WTC11 (cell line): ENCODE data around the gene PTPRN2. TPM values are rescaled to one million over a fixed set of nuclear protein-coding genes. Genes with fewer than 3 reads are reported as not detected.

Experiments used
- ATAC-seq: fragments of 200-7000 bp; cut with Tn5 transposase; 2 replicates; pipeline ENCODE4 v1.10.0; 2021; ENCODE audit warnings: mild to moderate bottlenecking, moderate library complexity
- CTCF ChIA-PET: fragments of 300-600 bp; sonication (Branson Sonifier 250); formaldehyde crosslinking; loops from one replicate; lab custom pipeline; 2021; ENCODE audit warnings: antibody characterized with exemption; lab: Charles Lee
- POLR2A ChIA-PET: fragments of 350-600 bp; sonication (Branson Sonifier 250); formaldehyde crosslinking; loops from one replicate; lab custom pipeline; 2021; ENCODE audit warnings: antibody characterized with exemption; lab: Charles Lee
- DNase-seq: peaks from one replicate; pipeline ENCODE4 v3.0.0; 2021; ENCODE audit warnings: low spot score
- H3K27ac Mint-ChIP-seq: 2 replicates; pipeline ENCODE4 v1.8.0; 2021; ENCODE audit warnings: mixed read lengths
- H3K27me3 Mint-ChIP-seq: 2 replicates; pipeline ENCODE4 v1.8.0; 2021; ENCODE audit warnings: low read depth, mild to moderate bottlenecking, moderate library complexity, mixed read lengths
- H3K36me3 Mint-ChIP-seq: 2 replicates; pipeline ENCODE4 v1.8.0; 2021; ENCODE audit warnings: mixed read lengths
- H3K4me1 Mint-ChIP-seq: 2 replicates; pipeline ENCODE4 v1.8.0; 2022; ENCODE audit warnings: mixed read lengths
- H3K4me3 Mint-ChIP-seq: 2 replicates; pipeline ENCODE4 v1.8.0; 2021; ENCODE audit warnings: mild to moderate bottlenecking, moderate library complexity, mixed read lengths
- H3K9me3 Mint-ChIP-seq: 2 replicates; pipeline ENCODE4 v1.8.0; 2021; ENCODE audit warnings: mixed read lengths
- ATF2 ChIP-seq: sonication (generic); formaldehyde crosslinking; IDR thresholded peaks from 2 replicates; pipeline ENCODE4 v1.8.1; 2022; ENCODE audit warnings: low read depth, missing genetic modification reagents, borderline replicate concordance
- E2F1 ChIP-seq: sonication (generic); formaldehyde crosslinking; IDR thresholded peaks from 2 replicates; pipeline ENCODE4 v1.8.0; 2022; ENCODE audit warnings: mild to moderate bottlenecking, missing genetic modification reagents
- EMX1 ChIP-seq: fragments of 250-450 bp; sonication (Bioruptor Pico); IDR thresholded peaks from 2 replicates; pipeline ENCODE4 v1.8.0; 2021; ENCODE audit warnings: mild to moderate bottlenecking
- ESRRA ChIP-seq: sonication (generic); formaldehyde crosslinking; IDR thresholded peaks from 2 replicates; pipeline ENCODE4 v1.8.1; 2022; ENCODE audit warnings: mild to moderate bottlenecking, missing genetic modification reagents, borderline replicate concordance
- ETV6 ChIP-seq: sonication (generic); formaldehyde crosslinking; IDR thresholded peaks from 2 replicates; pipeline ENCODE4 v1.8.1; 2022; ENCODE audit warnings: mild to moderate bottlenecking, missing genetic modification reagents
- HMGA2 ChIP-seq: fragments of 250-450 bp; sonication (Bioruptor Pico); IDR thresholded peaks from 2 replicates; pipeline ENCODE4 v1.4.0; 2021; ENCODE audit warnings: mild to moderate bottlenecking, moderate library complexity
- JAZF1 ChIP-seq: fragments of 250-450 bp; sonication (Bioruptor Pico); IDR thresholded peaks from 2 replicates; pipeline ENCODE4 v1.9.0; 2021; ENCODE audit warnings: moderate library complexity, mild to moderate bottlenecking, inconsistent platforms
- MAX ChIP-seq: sonication (generic); formaldehyde crosslinking; IDR thresholded peaks from 2 replicates; pipeline ENCODE4 v1.8.0; 2022; ENCODE audit warnings: mild to moderate bottlenecking, missing genetic modification reagents
- MLX ChIP-seq: sonication (generic); formaldehyde crosslinking; IDR thresholded peaks from 2 replicates; pipeline ENCODE4 v1.8.1; 2023; ENCODE audit warnings: mild to moderate bottlenecking, missing genetic modification reagents, moderate library complexity
- MXD4 ChIP-seq: fragments of 250-450 bp; sonication (Bioruptor Pico); IDR thresholded peaks from 2 replicates; pipeline ENCODE4 v1.8.0; 2021; ENCODE audit warnings: mild to moderate bottlenecking, moderate library complexity, borderline replicate concordance
- NR1H2 ChIP-seq: sonication (generic); formaldehyde crosslinking; IDR thresholded peaks from 2 replicates; pipeline ENCODE4 v1.9.0; 2021; ENCODE audit warnings: mild to moderate bottlenecking, moderate library complexity, missing genetic modification reagents
- OVOL2 ChIP-seq: fragments of 250-450 bp; sonication (Bioruptor Pico); IDR thresholded peaks from 2 replicates; pipeline ENCODE4 v1.9.0; 2021; ENCODE audit warnings: mild to moderate bottlenecking, borderline replicate concordance
- PRDM15 ChIP-seq: sonication (generic); formaldehyde crosslinking; IDR thresholded peaks from 2 replicates; pipeline ENCODE4 v1.8.0; 2022; ENCODE audit warnings: missing genetic modification reagents
- SMAD3 ChIP-seq: sonication (generic); formaldehyde crosslinking; IDR thresholded peaks from 2 replicates; pipeline ENCODE4 v1.8.0; 2022; ENCODE audit warnings: missing genetic modification reagents, mild to moderate bottlenecking, borderline replicate concordance
- SOX15 ChIP-seq: fragments of 250-450 bp; sonication (Bioruptor Pico); IDR thresholded peaks from 2 replicates; pipeline ENCODE4 v1.9.0; 2021; ENCODE audit warnings: mild to moderate bottlenecking
- ZBTB43 ChIP-seq: sonication (generic); formaldehyde crosslinking; IDR thresholded peaks from 2 replicates; pipeline ENCODE4 v1.8.1; 2023; ENCODE audit warnings: mild to moderate bottlenecking, missing genetic modification reagents
- ZNF138 ChIP-seq: sonication (generic); formaldehyde crosslinking; conservative IDR thresholded peaks from 2 replicates; pipeline ENCODE4 v1.8.1; 2022; ENCODE audit warnings: mild to moderate bottlenecking, moderate library complexity, missing genetic modification reagents
- ZNF263 ChIP-seq: sonication (generic); formaldehyde crosslinking; IDR thresholded peaks from 2 replicates; pipeline ENCODE4 v1.8.1; 2022; ENCODE audit warnings: low read depth, mild to moderate bottlenecking, moderate library complexity, missing genetic modification reagents
- ZNF281 ChIP-seq: sonication (generic); formaldehyde crosslinking; IDR thresholded peaks from 2 replicates; pipeline ENCODE4 v1.8.0; 2023; ENCODE audit warnings: mild to moderate bottlenecking, missing genetic modification reagents
- ZNF317 ChIP-seq: sonication (generic); formaldehyde crosslinking; IDR thresholded peaks from 2 replicates; pipeline ENCODE4 v1.8.1; 2023; ENCODE audit warnings: low read depth, mild to moderate bottlenecking, moderate library complexity, missing genetic modification reagents, borderline replicate concordance
- ZNF423 ChIP-seq: fragments of 250-450 bp; sonication (Bioruptor Pico); IDR thresholded peaks from 2 replicates; pipeline ENCODE4 v2.1.2; 2022; ENCODE audit warnings: mild to moderate bottlenecking, moderate library complexity
- total RNA-seq: library from RNA; stranded (reverse); gene quantifications from 3 replicates; pipeline ENCODE4 v1.2.3, GENCODE V29; 2021

Gene PTPRN2
- total RNA-seq, 1 experiment from 2014 or later: 4.7 TPM

GRCh38 chr7:157574120-157574825 is 1013.4 kb downstream of the PTPRN2 start:
- ATAC-seq (no peak), DNase-seq (no peak)
- H3K9me3 Mint-ChIP-seq: 0 out of 2 replicates have a peak, but pooled peaks cover 3% of the 10 kb centered on the region
- H3K4me3 Mint-ChIP-seq: no peak overlapping the region
- H3K4me1 Mint-ChIP-seq: peaks cover 7% of the 10 kb centered on the region
- H3K27ac Mint-ChIP-seq: no peak overlapping the region
- TF ChIP-seq ZNF317: no peak
- TF ChIP-seq ATF2 (CRISPR knock-in tag): no peak
- TF ChIP-seq ZBTB43 (CRISPR knock-in tag): no peak
- no peak for TF ChIP-seq ZNF281 (CRISPR knock-in tag)
- no peak for TF ChIP-seq MLX (CRISPR knock-in tag)
- no peak for TF ChIP-seq JAZF1
- no peak for TF ChIP-seq ZNF138 (CRISPR knock-in tag)
- no peak for TF ChIP-seq NR1H2 (CRISPR knock-in tag)
- TF ChIP-seq EMX1 (CRISPR knock-in tag): no peak
- no peak for TF ChIP-seq SOX15 (CRISPR knock-in tag)
- no peak for TF ChIP-seq ESRRA
- TF ChIP-seq HMGA2: no peak
- TF ChIP-seq ETV6: no peak
- no peak for TF ChIP-seq OVOL2
- TF ChIP-seq MXD4: no peak
- peaks cover 70% of the 10 kb centered on the region for H3K27me3 Mint-ChIP-seq
- CTCF ChIA-PET: no interaction called here
- POLR2A ChIA-PET: no interaction called here
- H3K36me3 Mint-ChIP-seq: no peaks in the 10 kb centered on the region

GRCh38 chr7:157573244-157573643 is 1014.4 kb downstream of the PTPRN2 start:
- no peaks in the 10 kb centered on the region for H3K36me3 Mint-ChIP-seq
- H3K4me3 Mint-ChIP-seq: no peak overlapping the region
- no peak for ATAC-seq
- ChIA-PET CTCF (no interaction called here), POLR2A (no interaction called here)
- peaks cover 14% of the 10 kb centered on the region for H3K4me1 Mint-ChIP-seq
- 0 out of 2 replicates have a peak, but pooled peaks cover 3% of the 10 kb centered on the region for H3K9me3 Mint-ChIP-seq
- H3K27ac Mint-ChIP-seq: no peak overlapping the region
- peaks cover 71% of the 10 kb centered on the region for H3K27me3 Mint-ChIP-seq
- DNase-seq: no peak
- TF ChIP-seq ZNF423 (CRISPR knock-in tag): no peak
- no peak for TF ChIP-seq SMAD3
- no peak for TF ChIP-seq ZBTB43 (CRISPR knock-in tag)
- TF ChIP-seq MAX (CRISPR knock-in tag): no peak
- no peak for TF ChIP-seq SOX15 (CRISPR knock-in tag)
- TF ChIP-seq E2F1 (CRISPR knock-in tag): no peak
- no peak for TF ChIP-seq PRDM15
- TF ChIP-seq ZNF317: no peak
- no peak for TF ChIP-seq OVOL2
- no peak for TF ChIP-seq MLX (CRISPR knock-in tag)
- no peak for TF ChIP-seq ZNF263 (CRISPR knock-in tag)
